ENCODE data around the gene TMEM63A. TPM values are rescaled to one million over a fixed set of nuclear protein-coding genes. Genes with fewer than 3 reads are reported as not detected.

Gene TMEM63A
- total RNA-seq, 1 donor, result 26.4 TPM

GRCh38 chr1:225873281-225873850 is 8.8 kb downstream of the TMEM63A start:
- no peak for TF ChIP-seq CTCF (IDR thresholded peaks at IDR 0.05; ENCODE audit: insufficient read depth, low read length)
- no peak overlapping the region for H3K4me3 ChIP-seq (ENCODE audit: low read depth, low read length)
- DNase-seq (ENCODE audit: low read depth), result no peak

- TF ChIP-seq CTCF (IDR thresholded peaks at IDR 0.05; ENCODE audit: insufficient read depth, low read length), result no peak
- DNase-seq (ENCODE audit: low read depth), result no peak
- H3K4me3 ChIP-seq (ENCODE audit: low read depth, low read length), result no peak overlapping the region
These were observed 10.1 kb downstream of the TMEM63A start for GRCh38 chr1:225872075-225872430.

- no peak for TF ChIP-seq CTCF (IDR thresholded peaks at IDR 0.05; ENCODE audit: insufficient read depth, low read length)
- no peak for DNase-seq (ENCODE audit: low read depth)
- no peak overlapping the region for H3K4me3 ChIP-seq (ENCODE audit: low read depth, low read length)
These were observed 10.7 kb downstream of the TMEM63A start for GRCh38 chr1:225871359-225872074.

- no peak for TF ChIP-seq CTCF (IDR thresholded peaks at IDR 0.05; ENCODE audit: insufficient read depth, low read length)
- no peak for DNase-seq (ENCODE audit: low read depth)
- no peak overlapping the region for H3K4me3 ChIP-seq (ENCODE audit: low read depth, low read length)
These were observed 11.3 kb downstream of the TMEM63A start for GRCh38 chr1:225870911-225871310.

- no peak for TF ChIP-seq CTCF (IDR thresholded peaks at IDR 0.05; ENCODE audit: insufficient read depth, low read length)
- H3K4me3 ChIP-seq (ENCODE audit: low read depth, low read length), result no peak overlapping the region
These were observed 13.4 kb downstream of the TMEM63A start for GRCh38 chr1:225868631-225869330.

GRCh38 chr1:225866981-225867380 is 15.2 kb downstream of the TMEM63A start:
- DNase-seq (ENCODE audit: low read depth), result no peak
- TF ChIP-seq CTCF (IDR thresholded peaks at IDR 0.05; ENCODE audit: insufficient read depth, low read length), result no peak
- no peak overlapping the region for H3K4me3 ChIP-seq (ENCODE audit: low read depth, low read length)

More at GRCh38 chr1:225868631-225869330, 13.4 kb downstream of the TMEM63A start:
- no peak for DNase-seq (ENCODE audit: low read depth)
